CD4-positive, alpha-beta T cell treated with Interleukin-4 for 1 hour (primary cell): ENCODE results near the gene ZBTB20.
"Not testable (repeated sequence)": the region's sequence is repeated elsewhere in the genome, so short reads cannot be mapped to it uniquely, and the experiment has no call there.

Source experiments
- DNase-seq, 2 donors: peaks; one replicate each; pipeline ENCODE4 v3.0.0-alpha.2; 2020 to 2022

The ZBTB20 gene

GRCh38 chr3:115147329-115148141, 447 bp upstream of the ZBTB20 start:
- peak; percentile 99 to 100 for DNase-seq

DNA sequence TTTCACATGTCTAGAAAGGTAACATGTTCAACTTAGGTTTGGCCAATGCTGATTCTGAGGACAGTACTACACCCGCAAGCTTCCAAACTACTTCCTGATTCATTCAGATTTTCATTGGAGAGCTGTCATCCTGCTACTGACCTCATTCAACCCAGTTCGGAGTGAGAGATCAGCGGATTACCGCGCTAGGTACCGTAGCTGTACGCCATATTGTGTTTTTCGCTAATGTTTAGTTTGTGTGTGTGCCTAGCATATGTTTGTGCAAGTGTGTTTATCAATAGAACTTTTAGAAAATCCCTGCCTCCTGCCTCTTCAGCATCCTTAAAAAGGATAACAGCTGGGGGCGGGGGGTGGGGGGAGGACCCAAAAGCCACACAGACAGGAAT, 1.1 kb downstream of the ZBTB20 start:
- peak; percentile 64 to 77 for DNase-seq

DNA sequence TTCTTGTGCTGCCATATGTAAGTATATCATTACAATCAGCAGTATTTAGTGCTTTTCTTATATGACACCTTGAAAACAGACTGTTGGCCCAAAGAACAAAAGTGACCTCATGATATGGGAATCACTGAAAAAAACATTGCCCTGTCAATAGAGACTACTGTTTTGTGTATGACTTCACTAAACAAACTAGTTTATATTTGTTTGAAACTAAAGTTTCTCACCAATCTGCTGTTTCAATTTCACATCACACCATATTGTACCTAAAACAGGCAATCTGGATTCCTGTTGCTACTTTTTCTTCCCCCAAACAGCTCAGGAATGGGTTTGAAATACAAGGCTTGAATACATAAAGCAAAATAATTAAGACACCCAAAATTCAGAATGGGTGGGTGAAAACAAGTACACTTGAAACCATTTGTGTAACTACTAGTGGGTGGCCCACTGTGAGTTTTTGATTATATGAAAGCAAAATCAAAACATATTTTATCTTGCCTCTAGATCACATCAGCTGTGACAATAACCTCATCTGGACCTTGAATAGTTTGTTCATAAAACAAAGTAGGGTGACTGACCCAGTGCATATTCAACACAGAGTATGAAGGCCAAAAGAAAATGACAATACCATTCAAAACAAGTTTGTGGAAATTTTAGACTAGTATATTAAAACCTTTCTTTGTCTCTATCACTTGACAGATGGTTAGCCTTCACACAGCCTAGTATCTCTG, 5.9 kb downstream of the ZBTB20 start:
- no peak for DNase-seq

- no peak for DNase-seq
These were observed 8.0 kb downstream of the ZBTB20 start for GRCh38 chr3:115139072-115139471.

GRCh38 chr3:115134648-115135347, 12.3 kb downstream of the ZBTB20 start:
- DNase-seq, result no peak

- DNase-seq, result no peak
These were observed 19.9 kb downstream of the ZBTB20 start for GRCh38 chr3:115127208-115127607.

DNA sequence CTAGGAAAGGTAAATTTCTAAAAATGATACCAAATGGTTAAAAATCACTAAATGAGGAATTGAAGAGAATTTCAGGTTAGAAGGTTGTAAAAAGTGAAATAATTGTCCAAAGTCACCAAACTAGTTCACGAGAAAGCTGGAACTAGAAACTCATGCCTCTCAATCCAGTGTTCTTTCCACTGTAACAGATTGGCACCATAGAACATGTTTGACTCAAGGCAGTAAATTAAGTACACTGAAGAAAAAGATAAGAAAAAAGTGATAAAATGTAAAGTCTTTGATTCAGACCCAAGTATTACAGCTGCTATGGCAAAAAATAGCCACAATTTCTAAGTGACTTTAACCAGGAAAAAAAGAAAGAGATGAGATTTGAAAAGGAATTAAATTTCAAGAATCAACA, 26.5 kb downstream of the ZBTB20 start:
- DNase-seq, result no peak

GRCh38 chr3:115113367-115113766, 33.7 kb downstream of the ZBTB20 start:
- no peak for DNase-seq

GRCh38 chr3:115111632-115112031, 35.5 kb downstream of the ZBTB20 start:
- no peak for DNase-seq

- DNase-seq, result no peak
These were observed 36.3 kb downstream of the ZBTB20 start for GRCh38 chr3:115110830-115111229.

DNA sequence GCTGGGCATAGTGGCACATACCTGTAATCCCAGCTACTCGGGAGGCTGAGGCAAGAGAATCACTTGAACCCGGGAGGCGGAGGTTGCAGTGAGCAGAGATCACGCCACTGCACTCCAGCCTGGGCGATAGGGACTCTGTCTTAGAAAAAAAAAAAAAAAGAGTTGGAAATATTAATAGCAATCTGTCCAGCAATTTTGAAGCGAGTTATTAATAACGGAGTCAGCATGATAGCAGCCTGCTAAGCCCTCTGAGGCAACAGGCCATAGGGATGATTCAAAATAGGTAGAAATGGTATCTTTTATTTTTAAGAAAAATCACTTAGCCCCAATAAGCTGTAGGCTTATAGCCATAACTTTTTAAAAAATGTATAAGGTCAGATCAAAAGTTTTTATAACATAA, 37.0 kb downstream of the ZBTB20 start:
- not testable (repeated sequence) for DNase-seq

GRCh38 chr3:115108614-115109013, 38.5 kb downstream of the ZBTB20 start:
- DNase-seq, result no peak

DNA sequence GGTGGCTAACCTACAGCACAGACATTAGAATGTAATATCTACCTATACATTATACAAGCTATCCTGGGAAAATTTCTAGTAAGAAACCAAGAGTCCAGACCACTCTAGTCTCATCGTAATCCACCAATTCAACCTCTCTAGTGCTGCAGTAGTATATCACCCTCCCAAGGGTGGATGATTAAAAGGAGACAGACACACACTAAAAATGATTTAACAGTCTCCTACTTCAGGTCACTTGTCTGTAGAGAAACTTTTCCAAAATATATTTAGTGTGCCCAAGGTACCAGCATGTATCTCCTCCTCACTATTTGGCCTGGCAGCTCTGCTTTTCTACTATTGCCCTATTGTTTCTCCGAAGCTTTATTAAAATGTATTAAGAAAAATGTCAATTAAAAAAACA, 45.0 kb downstream of the ZBTB20 start:
- no peak for DNase-seq

- no peak for DNase-seq
These were observed 46.3 kb downstream of the ZBTB20 start for GRCh38 chr3:115100806-115101205.

GRCh38 chr3:115099986-115100571, 47.0 kb downstream of the ZBTB20 start:
- peak; percentile 49 to 74 for DNase-seq

GRCh38 chr3:115099134-115099985, 47.7 kb downstream of the ZBTB20 start:
- no peak for DNase-seq

- no peak for DNase-seq
These were observed 48.6 kb downstream of the ZBTB20 start for GRCh38 chr3:115098354-115099073.

GRCh38 chr3:115095236-115095635, 51.9 kb downstream of the ZBTB20 start:
- no peak for DNase-seq

GRCh38 chr3:115092220-115092791, 54.8 kb downstream of the ZBTB20 start:
- DNase-seq, result peak; percentile 63 to 65

- DNase-seq, result no peak
These were observed 56.4 kb downstream of the ZBTB20 start for GRCh38 chr3:115090712-115091111.

GRCh38 chr3:115089481-115089880, 57.6 kb downstream of the ZBTB20 start:
- DNase-seq, result no peak
